ENCODE results near the gene GPR21.

Gene GPR21

DNA sequence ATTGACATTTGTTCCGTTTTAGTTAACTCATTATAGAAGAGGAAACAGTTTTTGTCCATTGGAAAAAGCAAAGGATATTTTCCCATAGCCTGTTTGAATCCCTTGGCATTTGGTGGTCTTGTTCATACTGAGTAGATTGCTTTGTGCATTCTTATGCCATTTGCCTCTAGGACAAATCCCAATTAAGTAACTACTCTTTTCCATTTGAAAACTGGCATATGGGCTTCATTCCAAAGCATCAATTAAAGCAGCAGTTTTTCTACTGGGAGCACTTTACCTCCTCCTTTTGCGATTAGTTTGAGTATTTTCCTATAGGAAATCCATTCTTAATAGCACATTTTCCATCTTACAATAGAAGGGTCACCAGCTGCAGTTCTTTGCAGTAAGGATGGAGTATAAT lies 31.2 kb downstream of the GPR21 start:
- in situ Hi-C loops (cut with HindIII; ENCODE audit: low sequenced_read_pairs): loop anchor here (5.0 kb wide), 1 partner anchor 37 kb away; no protein-coding TSS in a partner anchor
- TF ChIP-seq, protein P1, sequence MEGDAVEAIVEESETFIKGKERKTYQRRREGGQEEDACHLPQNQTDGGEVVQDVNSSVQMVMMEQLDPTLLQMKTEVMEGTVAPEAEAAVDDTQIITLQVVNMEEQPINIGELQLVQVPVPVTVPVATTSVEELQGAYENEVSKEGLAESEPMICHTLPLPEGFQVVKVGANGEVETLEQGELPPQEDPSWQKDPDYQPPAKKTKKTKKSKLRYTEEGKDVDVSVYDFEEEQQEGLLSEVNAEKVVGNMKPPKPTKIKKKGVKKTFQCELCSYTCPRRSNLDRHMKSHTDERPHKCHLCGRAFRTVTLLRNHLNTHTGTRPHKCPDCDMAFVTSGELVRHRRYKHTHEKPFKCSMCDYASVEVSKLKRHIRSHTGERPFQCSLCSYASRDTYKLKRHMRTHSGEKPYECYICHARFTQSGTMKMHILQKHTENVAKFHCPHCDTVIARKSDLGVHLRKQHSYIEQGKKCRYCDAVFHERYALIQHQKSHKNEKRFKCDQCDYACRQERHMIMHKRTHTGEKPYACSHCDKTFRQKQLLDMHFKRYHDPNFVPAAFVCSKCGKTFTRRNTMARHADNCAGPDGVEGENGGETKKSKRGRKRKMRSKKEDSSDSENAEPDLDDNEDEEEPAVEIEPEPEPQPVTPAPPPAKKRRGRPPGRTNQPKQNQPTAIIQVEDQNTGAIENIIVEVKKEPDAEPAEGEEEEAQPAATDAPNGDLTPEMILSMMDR (IDR thresholded peaks at IDR 0.05; ENCODE audit: low read depth, low read length, missing control alignments): no peak
- no peak overlapping the region for H3K4me3 ChIP-seq (ENCODE audit: low read depth, low read length)
- no peak for DNase-seq (ENCODE audit: low read depth)

DNA sequence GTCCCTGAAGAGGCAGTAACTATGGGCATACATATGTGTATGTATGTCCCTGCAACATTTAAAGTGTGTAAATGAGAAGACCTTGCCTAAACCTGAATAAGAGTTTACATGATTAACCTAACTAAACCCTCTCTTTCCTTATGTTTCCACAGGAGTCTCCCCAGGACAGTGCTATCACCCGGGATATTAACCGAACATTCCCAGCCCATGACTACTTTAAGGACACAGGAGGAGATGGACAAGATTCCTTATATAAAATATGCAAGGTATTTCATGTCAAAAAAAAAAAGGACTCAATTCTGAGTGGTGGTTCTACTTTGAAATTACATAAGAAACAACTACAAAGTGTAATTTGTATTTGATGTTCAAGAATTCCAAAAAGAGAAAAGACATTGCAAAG lies 31.7 kb downstream of the GPR21 start:
- in situ Hi-C loops (cut with HindIII; ENCODE audit: low sequenced_read_pairs): no loop called here
- TF ChIP-seq, protein P1 (IDR thresholded peaks at IDR 0.05; ENCODE audit: low read depth, low read length, missing control alignments): no peak
- H3K4me3 ChIP-seq (ENCODE audit: low read depth, low read length): no peak overlapping the region
- DNase-seq (ENCODE audit: low read depth): no peak

DNA sequence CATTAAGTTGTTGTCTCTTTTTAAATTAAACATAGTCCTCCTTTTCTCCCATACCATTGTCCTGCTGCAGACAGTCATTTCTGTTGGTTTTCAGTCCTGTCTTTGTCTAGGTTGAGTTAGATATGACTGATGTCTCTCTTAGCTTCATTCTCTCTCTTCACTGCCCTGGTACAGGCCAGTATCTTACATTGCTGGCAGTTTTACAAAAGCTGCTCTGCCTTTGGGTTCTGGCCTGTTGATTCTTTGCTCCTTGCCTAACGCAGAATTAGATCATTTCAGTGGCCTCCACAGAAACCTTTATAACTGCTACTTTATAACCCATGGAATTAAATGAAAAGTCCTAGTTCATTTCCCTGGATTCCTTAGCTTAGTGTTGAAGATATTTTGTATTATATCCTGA lies 33.7 kb downstream of the GPR21 start:
- TF ChIP-seq, protein P1 (IDR thresholded peaks at IDR 0.05; ENCODE audit: low read depth, low read length, missing control alignments): no peak
- H3K4me3 ChIP-seq (ENCODE audit: low read depth, low read length): no peak overlapping the region
- no peak for DNase-seq (ENCODE audit: low read depth)
- in situ Hi-C loops (cut with HindIII; ENCODE audit: low sequenced_read_pairs): no loop called here

DNA sequence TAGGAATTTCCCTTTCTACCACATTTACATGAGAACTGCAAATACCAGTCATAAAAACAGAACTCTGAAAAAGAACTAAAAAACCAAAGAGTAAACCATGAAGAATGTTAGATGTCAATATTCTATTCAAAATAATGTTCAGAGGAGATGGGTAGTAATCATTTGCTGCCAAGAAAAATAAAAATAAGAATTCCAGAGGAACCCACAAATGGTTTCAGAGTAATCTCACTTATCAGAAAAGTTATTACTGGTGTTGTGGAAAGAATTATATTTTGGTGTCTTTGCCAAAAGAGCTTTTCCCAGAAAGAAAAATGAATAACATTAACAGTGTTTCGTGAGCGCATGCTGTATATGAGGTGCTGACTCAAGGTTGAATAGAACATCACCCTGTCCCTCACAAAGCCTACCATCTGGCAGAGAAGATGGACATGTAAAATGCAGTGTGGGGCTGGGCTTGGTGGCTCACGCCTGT lies 35.6 kb downstream of the GPR21 start:
- in situ Hi-C loops (cut with HindIII; ENCODE audit: low sequenced_read_pairs): no loop called here
- no peak overlapping the region for H3K4me3 ChIP-seq (ENCODE audit: low read depth, low read length)
- TF ChIP-seq, protein P1 (IDR thresholded peaks at IDR 0.05; ENCODE audit: low read depth, low read length, missing control alignments): no peak
- DNase-seq (ENCODE audit: low read depth): peak; percentile 93

DNA sequence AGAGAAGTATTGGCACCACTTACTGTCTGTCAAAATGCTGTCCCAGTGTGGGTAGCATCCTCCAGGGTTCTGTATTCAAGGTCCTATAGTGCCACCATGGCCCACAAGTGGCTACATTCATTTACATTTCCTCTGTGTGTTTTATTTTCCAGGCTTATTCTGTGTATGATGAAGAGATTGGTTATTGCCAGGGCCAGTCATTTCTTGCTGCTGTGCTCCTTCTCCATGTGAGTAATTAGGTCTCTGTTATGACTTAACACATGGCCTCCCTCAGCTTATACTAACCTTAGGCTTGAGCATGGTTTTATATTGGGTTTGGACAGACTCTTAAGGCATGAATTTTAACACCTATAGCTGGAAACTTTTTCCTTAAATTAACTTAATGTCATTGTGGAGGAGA lies 36.7 kb downstream of the GPR21 start:
- TF ChIP-seq, protein P1 (IDR thresholded peaks at IDR 0.05; ENCODE audit: low read depth, low read length, missing control alignments): no peak
- DNase-seq (ENCODE audit: low read depth): no peak
- H3K4me3 ChIP-seq (ENCODE audit: low read depth, low read length): no peak overlapping the region
- in situ Hi-C loops (cut with HindIII; ENCODE audit: low sequenced_read_pairs): no loop called here

DNA sequence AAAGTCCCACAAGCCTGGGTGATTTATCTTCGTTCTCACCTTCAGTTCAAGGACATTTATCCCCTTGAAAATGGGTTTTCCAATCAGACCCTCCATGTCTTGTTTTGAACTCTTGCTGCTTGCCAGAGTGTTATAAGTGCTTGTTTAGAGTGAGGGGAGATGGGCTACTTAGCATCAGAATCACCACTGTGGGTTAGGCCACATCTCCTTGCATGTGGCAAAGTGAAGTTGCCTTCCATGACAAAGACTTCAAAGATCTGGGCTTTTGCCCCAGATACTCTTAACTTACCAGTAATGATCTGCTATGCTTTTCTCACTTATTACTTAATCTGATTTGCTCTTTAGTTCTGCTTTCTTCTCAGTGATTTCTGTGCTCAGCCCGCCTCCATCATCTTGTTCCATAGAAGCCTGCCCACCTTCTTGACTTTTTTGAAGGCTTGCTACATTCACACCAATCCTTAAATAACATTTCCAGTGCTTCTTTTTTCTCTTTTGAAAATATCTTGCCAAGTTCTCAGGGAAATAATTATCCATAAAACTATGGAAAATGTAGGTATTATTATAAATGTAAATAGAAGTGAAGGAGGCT lies 39.0 kb downstream of the GPR21 start:
- DNase-seq (ENCODE audit: low read depth): no peak
- in situ Hi-C loops (cut with HindIII; ENCODE audit: low sequenced_read_pairs): no loop called here
- TF ChIP-seq, protein P1 (IDR thresholded peaks at IDR 0.05; ENCODE audit: low read depth, low read length, missing control alignments): no peak
- no peak overlapping the region for H3K4me3 ChIP-seq (ENCODE audit: low read depth, low read length)

All from astrocyte of the cerebellum (primary cell).